Adrenal gland (tissue), 5 donors: ENCODE results near the gene GRP.

ENCODE experiments used
- POLR2A ChIP-seq, 2 donors: fragments of 450-650 bp; IDR thresholded peaks; one replicate each; pipeline ENCODE4 v1.6.1; 2017; ENCODE audit warnings: antibody characterized with exemption in 2 of 2, mild to moderate bottlenecking in 2 of 2, moderate library complexity in 1 of 2
- TF ChIP-seq, protein P1 (sequence below), 6 experiments: fragments of 450-650 bp in 4 of 6; fragments of 200-600 bp in 2 of 6; sonication (generic) in 1 of 6; IDR thresholded peaks; 1 replicate in 5 of 6; 2 replicates in 1 of 6; pipeline versions ENCODE4 v1.5.1 to v1.8.0; 2016 to 2021; ENCODE audit warnings: antibody characterized with exemption in 6 of 6, mild to moderate bottlenecking in 2 of 6, moderate library complexity in 1 of 6
- donor health status: DM: no; HTN: no; CAD: no.

DNA sequence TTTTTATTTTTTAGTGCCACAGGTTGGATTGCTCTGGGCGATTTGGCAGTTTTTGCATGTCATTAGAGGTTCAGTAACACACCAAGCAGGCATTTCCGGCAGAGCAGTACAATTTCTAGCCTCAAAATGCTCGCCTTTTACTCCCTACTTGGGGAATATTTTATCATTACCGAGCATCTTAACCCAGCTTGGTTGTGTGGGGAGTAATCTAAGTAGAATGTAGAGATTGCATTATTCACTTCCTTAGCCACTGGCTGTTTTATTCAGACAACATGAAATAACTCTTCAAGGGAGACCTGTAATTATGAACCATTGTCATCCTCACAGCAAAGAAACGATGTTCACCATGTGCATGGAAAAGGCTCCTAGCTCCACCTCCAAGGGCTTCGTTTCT, 13.1 kb downstream of the GRP start:
- TF ChIP-seq, protein P1, sequence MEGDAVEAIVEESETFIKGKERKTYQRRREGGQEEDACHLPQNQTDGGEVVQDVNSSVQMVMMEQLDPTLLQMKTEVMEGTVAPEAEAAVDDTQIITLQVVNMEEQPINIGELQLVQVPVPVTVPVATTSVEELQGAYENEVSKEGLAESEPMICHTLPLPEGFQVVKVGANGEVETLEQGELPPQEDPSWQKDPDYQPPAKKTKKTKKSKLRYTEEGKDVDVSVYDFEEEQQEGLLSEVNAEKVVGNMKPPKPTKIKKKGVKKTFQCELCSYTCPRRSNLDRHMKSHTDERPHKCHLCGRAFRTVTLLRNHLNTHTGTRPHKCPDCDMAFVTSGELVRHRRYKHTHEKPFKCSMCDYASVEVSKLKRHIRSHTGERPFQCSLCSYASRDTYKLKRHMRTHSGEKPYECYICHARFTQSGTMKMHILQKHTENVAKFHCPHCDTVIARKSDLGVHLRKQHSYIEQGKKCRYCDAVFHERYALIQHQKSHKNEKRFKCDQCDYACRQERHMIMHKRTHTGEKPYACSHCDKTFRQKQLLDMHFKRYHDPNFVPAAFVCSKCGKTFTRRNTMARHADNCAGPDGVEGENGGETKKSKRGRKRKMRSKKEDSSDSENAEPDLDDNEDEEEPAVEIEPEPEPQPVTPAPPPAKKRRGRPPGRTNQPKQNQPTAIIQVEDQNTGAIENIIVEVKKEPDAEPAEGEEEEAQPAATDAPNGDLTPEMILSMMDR (IDR thresholded peaks at IDR 0.05), result no peak
- no peak for TF ChIP-seq POLR2A (IDR thresholded peaks at IDR 0.05)
